Upper lobe of left lung (tissue), 4 donors: ENCODE results near the gene PNPT1.

Experiments
- POLR2A ChIP-seq, 4 donors: fragments of 450-650 bp; IDR thresholded peaks; one replicate each; pipeline ENCODE4 v1.5.1; 2016 to 2017; ENCODE audit warnings: antibody characterized with exemption in 4 of 4, mild to moderate bottlenecking in 2 of 4
- POLR2AphosphoS5 ChIP-seq, 2 donors: sonication (generic); formaldehyde crosslinking; IDR thresholded peaks; one replicate each; pipeline ENCODE4 v1.5.1; 2017; ENCODE audit warnings: antibody characterized with exemption in 2 of 2
- TF ChIP-seq, protein P1 (sequence below), 6 experiments: fragments of 450-650 bp in 4 of 6; fragments of 200-600 bp in 2 of 6; sonication (generic) in 2 of 6; IDR thresholded peaks; one replicate each; pipeline ENCODE4 v1.5.1; 2016 to 2019; ENCODE audit warnings: antibody characterized with exemption in 6 of 6

DNA sequence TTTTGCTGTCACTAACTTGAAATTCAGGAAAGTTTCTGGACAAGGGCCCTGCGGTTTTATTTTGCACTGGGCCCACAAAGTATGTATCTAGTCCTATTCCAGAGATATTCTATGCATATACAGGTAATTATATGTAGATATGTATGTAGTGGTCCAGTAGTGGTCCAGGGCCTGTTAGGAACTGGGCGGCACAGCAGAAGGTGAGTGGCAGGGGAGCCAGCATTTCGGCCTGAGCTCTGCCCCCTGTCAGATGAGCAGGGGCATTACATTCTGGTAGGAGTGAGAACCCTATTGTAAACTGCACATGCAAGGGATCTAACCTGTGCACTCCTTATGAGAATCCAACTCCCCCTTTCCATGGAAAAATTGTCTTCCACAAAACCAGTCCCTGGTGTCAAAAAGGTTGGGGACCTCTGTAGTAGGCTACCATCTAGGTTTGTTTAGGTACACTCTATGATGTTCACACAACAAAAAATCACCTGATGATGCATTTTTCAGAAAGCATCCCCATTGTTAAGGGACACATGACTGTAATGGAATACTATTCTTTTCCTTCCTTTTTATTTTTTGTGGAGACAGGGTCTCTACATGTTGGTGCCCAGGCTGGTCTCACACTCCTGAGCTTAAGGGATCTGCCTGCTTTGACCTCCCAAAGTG lies 73.4 kb downstream of the PNPT1 start:
- TF ChIP-seq POLR2AphosphoS5 (IDR thresholded peaks at IDR 0.05): no peak
- TF ChIP-seq, protein P1, sequence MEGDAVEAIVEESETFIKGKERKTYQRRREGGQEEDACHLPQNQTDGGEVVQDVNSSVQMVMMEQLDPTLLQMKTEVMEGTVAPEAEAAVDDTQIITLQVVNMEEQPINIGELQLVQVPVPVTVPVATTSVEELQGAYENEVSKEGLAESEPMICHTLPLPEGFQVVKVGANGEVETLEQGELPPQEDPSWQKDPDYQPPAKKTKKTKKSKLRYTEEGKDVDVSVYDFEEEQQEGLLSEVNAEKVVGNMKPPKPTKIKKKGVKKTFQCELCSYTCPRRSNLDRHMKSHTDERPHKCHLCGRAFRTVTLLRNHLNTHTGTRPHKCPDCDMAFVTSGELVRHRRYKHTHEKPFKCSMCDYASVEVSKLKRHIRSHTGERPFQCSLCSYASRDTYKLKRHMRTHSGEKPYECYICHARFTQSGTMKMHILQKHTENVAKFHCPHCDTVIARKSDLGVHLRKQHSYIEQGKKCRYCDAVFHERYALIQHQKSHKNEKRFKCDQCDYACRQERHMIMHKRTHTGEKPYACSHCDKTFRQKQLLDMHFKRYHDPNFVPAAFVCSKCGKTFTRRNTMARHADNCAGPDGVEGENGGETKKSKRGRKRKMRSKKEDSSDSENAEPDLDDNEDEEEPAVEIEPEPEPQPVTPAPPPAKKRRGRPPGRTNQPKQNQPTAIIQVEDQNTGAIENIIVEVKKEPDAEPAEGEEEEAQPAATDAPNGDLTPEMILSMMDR (IDR thresholded peaks at IDR 0.05): peak in 2 of 6 experiments; percentile 23
- no peak for TF ChIP-seq POLR2A (IDR thresholded peaks at IDR 0.05)
